ENCODE data around the gene CTIF. TPM values are rescaled to one million over a fixed set of nuclear protein-coding genes. Genes with fewer than 3 reads are reported as not detected.

The CTIF gene
- polyA plus RNA-seq, 1 donor from 2014 or later = 50.2 TPM

- peaks cover 25% of the 10 kb centered on the region for H3K79me2 ChIP-seq (replicated peaks; ENCODE audit: insufficient read depth, low read length)
Observed at GRCh38 chr18:48564139-48564538, 25.3 kb downstream of the CTIF start.

DNA sequence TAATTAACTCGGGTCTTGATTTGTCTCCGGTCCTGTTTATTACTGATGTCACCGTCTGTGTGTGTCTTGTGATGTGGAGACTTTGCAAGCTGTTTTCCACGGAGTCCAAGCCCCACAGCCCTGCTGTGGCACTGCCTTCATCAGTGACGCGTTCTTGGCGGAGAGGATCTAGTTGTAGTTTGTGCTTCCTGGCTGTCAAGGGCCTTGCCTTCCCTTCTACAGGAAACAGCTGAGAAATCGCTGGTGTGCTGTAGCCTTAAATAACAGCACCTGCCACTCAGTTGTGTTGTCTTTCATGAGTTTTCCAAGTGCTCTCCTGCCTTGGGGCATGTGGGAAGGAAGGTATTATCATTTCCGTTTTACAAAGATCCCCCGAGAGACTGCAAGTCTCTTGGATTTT lies 26.3 kb downstream of the CTIF start:
- Histone ChIP-seq H2AFZ (ENCODE audit: low read depth, low read length) (no peak overlapping the region), H3K27ac (ENCODE audit: low read length) (no peak overlapping the region), H3K4me3 (ENCODE audit: low read length) (no peak overlapping the region), H3K9ac (ENCODE audit: low read length) (no peak overlapping the region), H3K9me3 (ENCODE audit: low read length) (no peaks in the 10 kb centered on the region), H3K9me2 (ENCODE audit: insufficient read depth, low read length) (no peaks in the 10 kb centered on the region), H3K27me3 (ENCODE audit: insufficient read depth, low read depth, low read length) (no peaks in the 10 kb centered on the region), H3K36me3 (ENCODE audit: insufficient read depth, low read length) (no peaks in the 10 kb centered on the region), H3K79me2 (replicated peaks; ENCODE audit: insufficient read depth, low read length) (peaks cover 25% of the 10 kb centered on the region), H4K20me1 (ENCODE audit: insufficient read depth) (no peaks in the 10 kb centered on the region), H3F3A (ENCODE audit: insufficient read depth, low read length, poor library complexity, severe bottlenecking) (no peaks in the 10 kb centered on the region), H3K4me2 (ENCODE audit: low read length) (no peak overlapping the region)
- no peak for TF ChIP-seq MXI1 (conservative IDR thresholded peaks at IDR 0.05; ENCODE audit: poor library complexity, severe bottlenecking)
- TF ChIP-seq RAD21 (conservative IDR thresholded peaks at IDR 0.05) = no peak
- TF ChIP-seq TAF1 (IDR thresholded peaks at IDR 0.05; ENCODE audit: low read depth) = no peak
- TF ChIP-seq EP300 (conservative IDR thresholded peaks at IDR 0.05; ENCODE audit: poor library complexity, severe bottlenecking) = no peak
- no peak for TF ChIP-seq POLR2AphosphoS5 (IDR thresholded peaks at IDR 0.05)
- no peak for TF ChIP-seq SMC3 (conservative IDR thresholded peaks at IDR 0.05; ENCODE audit: poor library complexity)

More at GRCh38 chr18:48564139-48564538, 25.3 kb downstream of the CTIF start:
- Histone ChIP-seq H4K20me1 (ENCODE audit: insufficient read depth) (no peaks in the 10 kb centered on the region), H3K9me3 (ENCODE audit: low read length) (no peaks in the 10 kb centered on the region), H3K9ac (ENCODE audit: low read length) (no peak overlapping the region), H3K4me3 (ENCODE audit: low read length) (no peak overlapping the region), H3K27me3 (ENCODE audit: insufficient read depth, low read depth, low read length) (no peaks in the 10 kb centered on the region), H3F3A (ENCODE audit: insufficient read depth, low read length, poor library complexity, severe bottlenecking) (no peaks in the 10 kb centered on the region), H3K27ac (ENCODE audit: low read length) (no peak overlapping the region), H3K9me2 (ENCODE audit: insufficient read depth, low read length) (no peaks in the 10 kb centered on the region), H3K4me2 (ENCODE audit: low read length) (no peak overlapping the region), H2AFZ (ENCODE audit: low read depth, low read length) (no peak overlapping the region), H3K36me3 (ENCODE audit: insufficient read depth, low read length) (no peaks in the 10 kb centered on the region)
- TF ChIP-seq RAD21 (conservative IDR thresholded peaks at IDR 0.05) = no peak
- no peak for TF ChIP-seq EZH2 (IDR thresholded peaks at IDR 0.05; ENCODE audit: borderline replicate concordance, insufficient read depth, low read length, poor library complexity, severe bottlenecking)
- TF ChIP-seq, protein P1, sequence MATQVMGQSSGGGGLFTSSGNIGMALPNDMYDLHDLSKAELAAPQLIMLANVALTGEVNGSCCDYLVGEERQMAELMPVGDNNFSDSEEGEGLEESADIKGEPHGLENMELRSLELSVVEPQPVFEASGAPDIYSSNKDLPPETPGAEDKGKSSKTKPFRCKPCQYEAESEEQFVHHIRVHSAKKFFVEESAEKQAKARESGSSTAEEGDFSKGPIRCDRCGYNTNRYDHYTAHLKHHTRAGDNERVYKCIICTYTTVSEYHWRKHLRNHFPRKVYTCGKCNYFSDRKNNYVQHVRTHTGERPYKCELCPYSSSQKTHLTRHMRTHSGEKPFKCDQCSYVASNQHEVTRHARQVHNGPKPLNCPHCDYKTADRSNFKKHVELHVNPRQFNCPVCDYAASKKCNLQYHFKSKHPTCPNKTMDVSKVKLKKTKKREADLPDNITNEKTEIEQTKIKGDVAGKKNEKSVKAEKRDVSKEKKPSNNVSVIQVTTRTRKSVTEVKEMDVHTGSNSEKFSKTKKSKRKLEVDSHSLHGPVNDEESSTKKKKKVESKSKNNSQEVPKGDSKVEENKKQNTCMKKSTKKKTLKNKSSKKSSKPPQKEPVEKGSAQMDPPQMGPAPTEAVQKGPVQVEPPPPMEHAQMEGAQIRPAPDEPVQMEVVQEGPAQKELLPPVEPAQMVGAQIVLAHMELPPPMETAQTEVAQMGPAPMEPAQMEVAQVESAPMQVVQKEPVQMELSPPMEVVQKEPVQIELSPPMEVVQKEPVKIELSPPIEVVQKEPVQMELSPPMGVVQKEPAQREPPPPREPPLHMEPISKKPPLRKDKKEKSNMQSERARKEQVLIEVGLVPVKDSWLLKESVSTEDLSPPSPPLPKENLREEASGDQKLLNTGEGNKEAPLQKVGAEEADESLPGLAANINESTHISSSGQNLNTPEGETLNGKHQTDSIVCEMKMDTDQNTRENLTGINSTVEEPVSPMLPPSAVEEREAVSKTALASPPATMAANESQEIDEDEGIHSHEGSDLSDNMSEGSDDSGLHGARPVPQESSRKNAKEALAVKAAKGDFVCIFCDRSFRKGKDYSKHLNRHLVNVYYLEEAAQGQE (IDR thresholded peaks at IDR 0.05; ENCODE audit: borderline replicate concordance) = no peak
- no peak for TF ChIP-seq MXI1 (conservative IDR thresholded peaks at IDR 0.05; ENCODE audit: poor library complexity, severe bottlenecking)
- TF ChIP-seq, protein P2, sequence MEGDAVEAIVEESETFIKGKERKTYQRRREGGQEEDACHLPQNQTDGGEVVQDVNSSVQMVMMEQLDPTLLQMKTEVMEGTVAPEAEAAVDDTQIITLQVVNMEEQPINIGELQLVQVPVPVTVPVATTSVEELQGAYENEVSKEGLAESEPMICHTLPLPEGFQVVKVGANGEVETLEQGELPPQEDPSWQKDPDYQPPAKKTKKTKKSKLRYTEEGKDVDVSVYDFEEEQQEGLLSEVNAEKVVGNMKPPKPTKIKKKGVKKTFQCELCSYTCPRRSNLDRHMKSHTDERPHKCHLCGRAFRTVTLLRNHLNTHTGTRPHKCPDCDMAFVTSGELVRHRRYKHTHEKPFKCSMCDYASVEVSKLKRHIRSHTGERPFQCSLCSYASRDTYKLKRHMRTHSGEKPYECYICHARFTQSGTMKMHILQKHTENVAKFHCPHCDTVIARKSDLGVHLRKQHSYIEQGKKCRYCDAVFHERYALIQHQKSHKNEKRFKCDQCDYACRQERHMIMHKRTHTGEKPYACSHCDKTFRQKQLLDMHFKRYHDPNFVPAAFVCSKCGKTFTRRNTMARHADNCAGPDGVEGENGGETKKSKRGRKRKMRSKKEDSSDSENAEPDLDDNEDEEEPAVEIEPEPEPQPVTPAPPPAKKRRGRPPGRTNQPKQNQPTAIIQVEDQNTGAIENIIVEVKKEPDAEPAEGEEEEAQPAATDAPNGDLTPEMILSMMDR (IDR thresholded peaks at IDR 0.05; ENCODE audit: poor library complexity, severe bottlenecking) = no peak
- no peak for TF ChIP-seq EP300 (conservative IDR thresholded peaks at IDR 0.05; ENCODE audit: poor library complexity, severe bottlenecking)
- no peak for TF ChIP-seq TAF1 (IDR thresholded peaks at IDR 0.05; ENCODE audit: low read depth)
- TF ChIP-seq SMC3 (conservative IDR thresholded peaks at IDR 0.05; ENCODE audit: poor library complexity) = no peak
- TF ChIP-seq POLR2AphosphoS5 (IDR thresholded peaks at IDR 0.05) = no peak

All from neural cell (in vitro differentiated cells).